ENCODE data around the gene SAP30BP. TPM values are rescaled to one million over a fixed set of nuclear protein-coding genes. Genes with fewer than 3 reads are reported as not detected.
A peak's percentile ranks its signal among the peaks of the same experiment; 100 is the strongest.

Gene SAP30BP
- total and polyA plus RNA-seq, 8 donors: 58.9 to 111 (median 101) TPM

- Histone ChIP-seq H3K27me3 (no peaks in the 10 kb centered on the region), H3K27ac (no peak overlapping the region), H3K4me3 (peak overlapping the region; percentile 31 to 42), H3K36me3 (peaks cover 0 to 19% of the 10 kb centered on the region in 2 donors), H3K9me3 (no peaks in the 10 kb centered on the region), H3K4me1 (peaks cover 5 to 41% of the 10 kb centered on the region in 2 donors)
- DNase-seq (peak in 1 of 4 donors; percentile 57), ATAC-seq (no peak)
- no peak for TF ChIP-seq CTCF (IDR thresholded peaks at IDR 0.05)
- intact Hi-C loops (cut with DNase I): no loop called here
These were observed 85.8 kb downstream of the SAP30BP start for GRCh38 chr17:75752802-75753513.

DNA sequence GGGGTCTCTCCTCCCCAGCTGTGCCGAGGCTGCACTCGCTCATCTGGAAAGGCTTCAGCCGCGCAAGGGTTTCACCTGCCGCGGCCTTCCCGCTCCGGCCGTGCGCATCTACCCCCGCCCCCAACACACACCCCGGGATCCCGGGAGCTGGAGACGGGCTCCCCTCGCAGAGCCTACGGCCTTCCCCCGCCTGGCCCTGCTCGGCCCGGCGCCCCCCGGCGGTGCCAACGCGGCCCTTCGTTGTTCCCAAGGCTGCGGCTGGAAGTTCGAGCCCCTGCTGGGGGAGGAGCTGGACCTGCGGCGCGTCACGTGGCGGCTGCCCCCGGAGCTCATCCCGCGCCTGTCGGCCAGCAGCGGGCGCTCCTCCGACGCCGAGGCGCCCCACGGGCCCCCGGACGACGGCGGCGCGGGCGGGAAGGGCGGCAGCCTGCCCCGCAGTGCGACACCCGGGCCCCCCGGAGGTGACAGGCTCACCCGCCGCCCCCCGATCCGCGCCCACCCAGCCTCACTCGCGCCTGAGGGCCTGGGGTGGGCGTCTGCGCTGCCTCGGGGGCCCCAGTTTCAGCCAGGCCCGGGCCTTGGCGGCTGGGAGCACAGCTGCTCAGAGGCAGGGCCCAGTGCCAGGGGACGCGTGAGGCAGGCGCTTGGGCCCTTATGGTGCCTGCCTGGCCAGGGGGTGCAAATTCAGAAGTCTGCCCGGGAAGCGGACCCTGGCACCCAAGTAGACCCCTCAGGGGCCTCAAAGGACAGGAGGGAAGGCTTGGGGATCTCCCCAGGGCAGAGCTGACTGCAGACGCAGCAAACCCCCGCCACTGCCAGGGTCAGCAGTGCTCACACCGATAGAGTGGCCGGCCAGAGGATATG, 86.6 kb downstream of the SAP30BP start:
- Histone ChIP-seq H3K4me3 (peak overlapping the region; percentile 31 to 42), H3K27ac (no peak overlapping the region), H3K4me1 (peaks cover 5 to 40% of the 10 kb centered on the region in 2 donors), H3K36me3 (peaks cover 0 to 27% of the 10 kb centered on the region in 2 donors), H3K9me3 (no peaks in the 10 kb centered on the region), H3K27me3 (no peaks in the 10 kb centered on the region)
- DNase-seq: peak; percentile 65 to 94 (median 78)
- intact Hi-C loops (cut with DNase I): no loop called here
- peak; percentile 38 to 47 for TF ChIP-seq CTCF (IDR thresholded peaks at IDR 0.05)
- ATAC-seq: peak; percentile 78

- intact Hi-C loops (cut with DNase I): no loop called here
- no peak overlapping the region for H3K4me3 ChIP-seq
- H3K36me3 ChIP-seq: peaks cover 0 to 30% of the 10 kb centered on the region in 2 donors
These were observed 87.5 kb downstream of the SAP30BP start for GRCh38 chr17:75754378-75755204.

GRCh38 chr17:75755205-75755901, 88.2 kb downstream of the SAP30BP start:
- Histone ChIP-seq H3K9me3 (no peaks in the 10 kb centered on the region), H3K4me1 (peaks cover 5 to 30% of the 10 kb centered on the region in 2 donors), H3K27ac (no peak overlapping the region), H3K4me3 (no peak overlapping the region), H3K36me3 (peaks cover 0 to 28% of the 10 kb centered on the region in 2 donors), H3K27me3 (no peaks in the 10 kb centered on the region)
- DNase-seq: peak in 1 of 4 donors; percentile 68
- no peak for ATAC-seq
- TF ChIP-seq CTCF (IDR thresholded peaks at IDR 0.05): no peak
- intact Hi-C loops (cut with DNase I): no loop called here

More at GRCh38 chr17:75754378-75755204, 87.5 kb downstream of the SAP30BP start:
- Histone ChIP-seq H3K27me3 (no peaks in the 10 kb centered on the region), H3K9me3 (no peaks in the 10 kb centered on the region), H3K4me1 (peaks cover 5 to 37% of the 10 kb centered on the region in 2 donors), H3K27ac (no peak overlapping the region)
- no peak for ATAC-seq
- TF ChIP-seq CTCF (IDR thresholded peaks at IDR 0.05): no peak
- peak in 1 of 4 donors; percentile 67 for DNase-seq
